GM19452 (cell line): ENCODE results near the gene NCOA1.
A peak's percentile ranks its signal among the peaks of the same experiment; 100 is the strongest.
"Not testable (repeated sequence)": the region's sequence is repeated elsewhere in the genome, so short reads cannot be mapped to it uniquely, and the experiment has no call there.

Experiments used
- ATAC-seq: cut with Tn5 transposase; IDR thresholded peaks from one replicate; pipeline ENCODE4 v1.9.1; 2021; ENCODE audit not compliant: unreplicated experiment

NCOA1 gene

GRCh38 chr2:24771764-24772586, 280.9 kb downstream of the NCOA1 start:
- no peak for ATAC-seq

- no peak for ATAC-seq
These were observed 283.3 kb downstream of the NCOA1 start for GRCh38 chr2:24774373-24774772.

GRCh38 chr2:24779116-24779515, 288.1 kb downstream of the NCOA1 start:
- ATAC-seq = no peak

GRCh38 chr2:24783641-24784040, 292.6 kb downstream of the NCOA1 start:
- ATAC-seq = no peak

GRCh38 chr2:24785671-24786321, 294.7 kb downstream of the NCOA1 start:
- ATAC-seq = peak; percentile 82

- no peak for ATAC-seq
These were observed 296.5 kb downstream of the NCOA1 start for GRCh38 chr2:24787532-24787931.

- ATAC-seq = no peak
These were observed 297.8 kb downstream of the NCOA1 start for GRCh38 chr2:24788816-24789215.

GRCh38 chr2:24791452-24791851, 300.4 kb downstream of the NCOA1 start:
- ATAC-seq = no peak

- ATAC-seq = no peak
These were observed 301.5 kb downstream of the NCOA1 start for GRCh38 chr2:24792542-24792873.

- peak; percentile 95 for ATAC-seq
These were observed 302.1 kb downstream of the NCOA1 start, which contains the start of the genes CENPO and PTRHD1 for GRCh38 chr2:24792874-24793760. TSS of gene CENPO (plus strand) at chr2:24793425. CDS start at chr2:24793920, 495 bp downstream. TSS of gene PTRHD1 (minus strand) at chr2:24793391. CDS start at chr2:24793377, 14 bp downstream.

GRCh38 chr2:24793761-24794435, 302.8 kb downstream of the NCOA1 start:
- ATAC-seq = no peak

- ATAC-seq = no peak
These were observed 306.6 kb downstream of the NCOA1 start for GRCh38 chr2:24797644-24798043.

GRCh38 chr2:24800487-24800886, 309.4 kb downstream of the NCOA1 start:
- not testable (repeated sequence) for ATAC-seq

- ATAC-seq = not testable (repeated sequence)
These were observed 315.0 kb downstream of the NCOA1 start for GRCh38 chr2:24805811-24806660.

- ATAC-seq = no peak
These were observed 315.6 kb downstream of the NCOA1 start for GRCh38 chr2:24806661-24807036.

GRCh38 chr2:24809316-24810007, 318.4 kb downstream of the NCOA1 start:
- no peak for ATAC-seq

- no peak for ATAC-seq
These were observed 322.7 kb downstream of the NCOA1 start for GRCh38 chr2:24813691-24814137.

GRCh38 chr2:24814516-24814915, 323.5 kb downstream of the NCOA1 start:
- ATAC-seq = no peak

GRCh38 chr2:24815171-24815570, 324.1 kb downstream of the NCOA1 start:
- no peak for ATAC-seq
